ENCODE results near the gene RSPRY1.

- TF ChIP-seq CTCF (IDR thresholded peaks at IDR 0.05) (no peak), POLR2AphosphoS5 (IDR thresholded peaks at IDR 0.05) (no peak)
Observed at GRCh38 chr16:57216968-57217367, 30.8 kb downstream of the RSPRY1 start.

All from gastroesophageal sphincter (tissue), 3 donors.